HG03378 (cell line): ENCODE results near the gene SNX18.

Source experiments
- ATAC-seq: cut with Tn5 transposase; IDR thresholded peaks from one replicate; pipeline ENCODE4 v1.9.1; 2021; ENCODE audit warnings: mild to moderate bottlenecking, moderate library complexity; ENCODE audit not compliant: unreplicated experiment

SNX18 gene

DNA sequence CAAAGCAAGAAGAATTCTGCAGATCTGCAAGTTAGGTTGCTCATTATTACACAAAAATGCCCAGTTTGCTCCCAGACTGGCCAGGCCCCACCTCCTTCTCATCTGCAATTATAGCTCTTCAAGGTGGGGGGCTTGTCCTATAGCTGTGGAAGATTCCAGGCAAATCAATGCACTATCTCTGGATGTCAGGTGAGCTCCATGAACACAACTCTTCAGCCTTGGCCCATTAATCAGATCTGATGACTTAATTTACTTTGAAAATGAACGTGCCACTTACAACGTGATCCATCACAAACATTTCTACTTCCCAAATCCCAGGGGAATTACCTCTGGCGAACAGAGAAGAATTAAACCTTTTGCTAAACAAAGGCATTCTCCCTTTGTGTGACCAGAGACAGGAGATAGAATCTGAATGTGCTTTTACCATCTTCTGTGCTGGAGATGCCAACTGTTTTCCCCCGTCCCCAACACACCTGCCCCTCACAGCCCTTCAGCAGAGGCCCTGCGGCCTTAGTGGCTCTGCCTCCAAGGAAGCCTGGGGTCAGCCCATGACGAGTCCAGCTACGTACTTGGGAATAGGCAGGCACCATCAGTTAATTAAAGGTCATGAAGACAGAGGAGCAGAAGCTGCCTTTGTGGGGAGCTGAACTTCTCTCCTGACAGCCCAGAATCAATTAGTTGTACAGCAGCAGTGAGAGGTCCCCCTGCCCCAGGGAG lies 60.5 kb downstream of the SNX18 start:
- no peak for ATAC-seq

DNA sequence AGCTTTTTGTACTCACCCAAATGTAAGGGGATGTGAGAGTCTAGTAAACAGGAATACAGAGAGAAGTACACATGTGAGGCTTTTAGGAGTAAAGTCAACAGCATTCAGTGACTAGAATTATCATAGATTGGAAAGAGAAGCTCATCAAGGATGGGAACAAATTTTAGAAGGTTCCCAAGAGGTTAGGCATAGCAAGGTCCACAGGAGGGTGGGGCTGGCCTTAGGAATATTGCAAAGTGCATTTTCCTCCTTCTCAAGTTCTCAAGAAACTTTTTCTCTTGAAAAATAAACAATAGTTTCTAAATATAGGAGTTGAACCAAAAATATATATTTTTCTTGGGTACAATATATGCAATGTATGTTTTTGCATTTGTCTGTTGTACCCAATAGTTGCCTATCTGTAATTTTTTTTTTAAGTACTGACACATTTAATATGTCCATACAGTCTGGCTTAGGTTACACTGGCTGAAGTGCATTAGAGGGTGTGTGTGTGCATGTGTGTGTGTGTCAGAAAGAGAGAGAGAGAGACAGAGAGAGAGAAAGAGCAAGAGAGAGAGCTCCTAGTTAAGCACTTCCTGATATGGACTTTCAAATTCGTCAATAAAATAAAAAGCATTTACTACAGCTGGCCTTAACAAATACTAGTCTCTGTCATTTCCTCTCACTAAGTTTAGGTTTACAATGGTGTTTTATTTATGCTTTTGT lies 62.2 kb downstream of the SNX18 start:
- ATAC-seq: no peak

DNA sequence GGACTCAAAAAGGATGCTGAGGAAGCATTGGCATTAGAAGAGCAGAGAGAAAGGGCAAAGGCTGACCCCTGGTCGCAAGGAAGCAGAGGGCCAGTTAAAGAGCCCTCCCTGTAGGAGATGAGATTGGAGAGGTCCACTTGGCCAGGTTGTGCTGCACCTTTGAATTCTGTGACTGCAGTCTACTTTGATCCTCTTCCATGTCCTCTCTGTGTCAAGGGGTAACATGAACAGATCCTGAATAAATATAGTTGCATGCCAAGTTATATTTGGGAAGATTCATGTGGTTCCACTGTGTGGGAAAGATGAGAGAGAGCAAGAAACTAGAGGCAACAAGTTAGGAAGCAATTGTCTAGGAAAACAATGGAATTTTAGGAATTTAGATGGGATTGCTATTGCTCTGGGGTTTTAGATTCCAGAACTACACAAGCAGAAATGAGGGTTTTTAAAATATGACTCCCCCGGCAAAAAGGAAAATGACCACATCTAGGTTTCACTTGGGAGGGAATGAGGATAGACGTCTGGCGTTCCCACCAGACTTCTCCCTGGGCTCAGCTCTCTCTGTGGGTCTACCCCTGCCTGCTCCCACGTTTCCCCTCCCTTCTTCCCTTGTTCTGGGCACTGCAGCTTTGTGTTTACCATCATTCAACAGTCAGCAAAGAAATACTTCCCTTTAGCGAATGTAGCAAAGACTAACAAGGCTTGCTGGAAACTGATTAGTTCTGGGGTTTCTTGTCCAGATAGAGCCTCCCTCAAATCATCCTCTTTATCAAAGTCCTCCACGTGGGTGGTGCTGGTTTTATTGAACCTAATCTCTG lies 63.6 kb downstream of the SNX18 start:
- no peak for ATAC-seq

DNA sequence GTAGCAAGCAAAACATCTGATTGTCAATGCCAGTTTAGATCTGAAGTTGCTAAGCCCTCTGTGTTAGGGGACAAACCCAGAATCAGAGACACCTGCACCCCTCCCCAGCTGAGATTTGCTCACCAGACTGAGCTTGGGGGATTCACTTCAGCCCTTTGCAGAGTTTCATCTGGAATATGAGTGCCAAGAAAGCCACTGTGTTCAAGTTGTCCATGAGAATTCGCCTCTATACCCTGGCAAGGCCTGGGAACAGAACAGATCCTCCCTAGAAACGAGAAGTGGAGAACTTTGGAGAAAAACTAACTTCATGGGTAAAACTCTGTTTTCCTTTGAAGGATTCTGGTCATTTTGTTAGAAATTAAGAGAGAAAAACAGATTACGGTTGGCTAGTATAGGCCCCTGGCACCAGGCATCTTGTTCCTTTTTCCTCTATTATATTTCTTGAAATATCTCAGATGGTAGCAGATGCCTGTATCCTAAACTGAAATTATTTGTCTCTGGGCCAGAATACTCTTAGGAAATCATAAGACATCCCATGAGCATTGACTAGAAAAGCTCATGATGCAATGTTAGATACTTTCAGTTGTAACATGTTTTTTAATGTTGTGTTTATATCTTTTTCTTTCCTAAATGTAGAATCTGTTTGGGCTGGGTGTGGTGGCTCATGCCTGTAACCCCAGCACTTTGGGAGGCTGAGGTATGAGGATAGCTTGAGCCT lies 64.4 kb downstream of the SNX18 start:
- no peak for ATAC-seq

DNA sequence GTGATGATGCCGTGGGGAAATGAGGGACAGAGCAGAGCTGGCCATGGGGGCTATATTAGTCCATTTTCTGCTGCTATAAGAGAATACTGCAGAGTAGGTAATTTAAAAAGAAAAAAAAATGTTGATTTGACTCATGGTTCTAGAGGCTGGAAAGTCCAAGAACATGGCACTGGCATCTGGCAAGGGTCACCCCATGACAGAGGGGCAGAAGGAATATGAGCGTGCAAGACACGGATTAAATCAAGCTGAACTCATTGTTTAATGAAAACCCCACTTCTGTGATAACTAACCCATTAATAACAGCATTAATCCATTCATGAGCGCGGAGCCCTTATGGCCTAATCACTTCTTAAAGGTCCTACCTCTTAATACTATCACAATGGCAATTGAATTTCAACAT lies 68.8 kb downstream of the SNX18 start:
- no peak for ATAC-seq

DNA sequence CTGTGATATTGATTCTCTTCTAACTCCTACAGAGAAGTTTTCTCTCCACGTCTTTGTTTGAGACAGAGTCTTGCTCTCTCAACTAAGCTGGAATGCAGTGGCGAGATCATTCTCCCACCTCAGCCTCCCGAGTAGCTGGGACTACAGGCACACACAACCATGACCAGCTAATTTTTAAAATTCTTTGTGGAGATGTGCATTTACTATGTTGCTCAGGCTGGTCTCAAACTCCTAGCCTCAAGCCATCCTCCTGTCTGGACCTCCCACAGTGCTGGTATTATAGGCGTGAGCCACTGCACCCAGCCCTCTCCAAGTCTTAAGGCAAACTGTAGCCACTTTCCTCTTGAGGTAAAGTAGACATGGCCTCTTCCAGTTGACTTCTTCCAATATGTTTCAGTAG lies 72.2 kb downstream of the SNX18 start:
- ATAC-seq: no peak

DNA sequence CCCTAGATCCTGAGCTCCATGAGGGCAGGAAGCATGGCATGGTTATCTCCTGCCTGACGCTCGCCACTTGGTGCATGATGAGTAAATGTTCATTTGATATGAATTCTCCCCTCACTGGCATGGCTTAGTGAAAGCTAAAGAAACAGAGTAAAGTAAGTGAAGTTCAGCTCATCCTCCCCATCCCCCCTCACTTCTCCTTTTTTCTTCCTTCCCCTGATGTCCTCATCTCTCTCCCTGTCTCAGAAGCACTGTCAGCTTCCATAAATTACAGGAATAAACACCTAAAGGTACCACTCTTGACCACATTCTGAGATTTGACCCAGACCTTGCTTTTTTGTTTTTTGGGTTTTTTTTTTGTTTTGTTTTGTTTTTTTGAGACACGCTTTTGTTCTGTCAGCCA lies 73.3 kb downstream of the SNX18 start:
- ATAC-seq: no peak

DNA sequence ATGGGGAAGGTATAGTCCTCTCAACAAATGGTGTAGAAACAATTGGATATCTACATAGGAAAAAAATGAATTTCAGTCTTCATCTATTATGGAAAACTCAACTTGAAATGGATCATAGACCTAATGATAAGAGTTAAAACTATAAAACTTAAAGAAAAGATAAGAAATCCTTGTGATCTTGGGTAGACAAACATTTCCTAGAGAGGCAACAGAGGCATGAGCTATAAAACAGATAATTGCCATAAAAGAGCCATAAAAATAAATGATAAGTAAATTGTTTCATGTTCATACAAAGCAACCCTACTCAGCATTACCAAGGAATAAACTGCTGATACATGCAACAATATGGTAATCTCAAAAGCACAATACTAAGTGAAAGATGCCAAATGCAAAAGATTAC lies 76.2 kb downstream of the SNX18 start:
- no peak for ATAC-seq

DNA sequence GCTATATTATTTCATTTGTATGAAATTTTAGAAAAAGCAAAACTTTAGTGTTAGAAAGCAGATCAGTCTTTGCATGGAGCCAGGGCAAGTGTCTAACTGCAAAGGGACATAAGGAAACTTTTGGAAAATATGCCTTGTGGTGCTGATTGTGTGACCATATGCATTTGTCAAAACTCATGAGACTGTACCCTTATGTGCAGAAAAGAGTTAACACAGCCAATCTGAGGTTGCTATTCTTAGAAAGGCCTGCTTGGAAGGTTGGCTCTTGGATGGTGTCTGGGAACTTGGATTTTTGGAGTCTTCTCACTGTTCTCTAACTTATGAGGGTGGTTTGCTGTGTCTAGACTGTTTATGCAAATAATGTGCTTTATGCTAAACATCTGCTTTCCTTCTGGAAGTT lies 76.6 kb downstream of the SNX18 start:
- no peak for ATAC-seq

DNA sequence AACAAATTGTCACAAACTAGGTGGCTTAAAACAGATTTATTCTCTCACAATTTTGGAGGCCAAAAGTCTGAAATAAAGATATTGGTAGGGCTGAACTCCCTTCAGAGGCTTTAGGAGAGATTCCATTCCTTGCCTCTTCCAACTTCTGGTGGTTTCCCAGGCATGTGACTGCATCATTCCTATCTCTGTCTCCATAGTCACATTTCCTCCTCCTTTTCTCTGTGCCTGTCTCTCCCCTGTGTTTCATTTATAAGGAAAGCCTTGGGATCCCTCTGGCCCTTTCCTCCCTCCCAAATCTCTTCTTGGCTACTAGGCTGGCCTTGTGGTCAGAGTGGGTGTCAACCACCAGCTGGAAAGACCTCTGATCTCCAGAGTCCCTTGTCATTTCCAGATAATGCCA lies 78.2 kb downstream of the SNX18 start:
- no peak for ATAC-seq
